BJ (cell line): ENCODE data around the gene ACAA1. TPM values are rescaled to one million over a fixed set of nuclear protein-coding genes. Genes with fewer than 3 reads are reported as not detected.

ENCODE experiments used
- CTCF ChIA-PET: fragments of 350-600 bp; formaldehyde crosslinking; extraction: SDS; loops from one replicate; lab custom pipeline; 2021; ENCODE audit warnings: antibody characterized with exemption, inconsistent platforms; lab: Yijun Ruan, JAX
- POLR2A ChIA-PET: fragments of 300-600 bp; sonication (Branson Sonifier 250); formaldehyde crosslinking; extraction: SDS; loops from one replicate; lab custom pipeline; 2021; ENCODE audit warnings: antibody characterized with exemption; lab: Charles Lee
- DNase-seq: peaks from one replicate; pipeline ENCODE4 v3.0.0-alpha.2; 2011; ENCODE audit warnings: low read depth
- H3K27me3 ChIP-seq: 2 replicates; pipeline ENCODE4 v1.6.0; 2011; ENCODE audit warnings: low read length; ENCODE audit not compliant: control insufficient read depth, insufficient read depth
- H3K36me3 ChIP-seq: 2 replicates; pipeline ENCODE4 v1.5.1; 2011; ENCODE audit warnings: low read length; ENCODE audit not compliant: control insufficient read depth, insufficient read depth
- H3K4me3 ChIP-seq: 2 replicates; pipeline ENCODE4 v1.5.1; 2011; ENCODE audit warnings: low read depth, mild to moderate bottlenecking, control low read depth, low read length
- polyA plus RNA-seq: library from polyadenylated mRNA; depleted of rRNA; stranded (reverse); fragments of >200 nt; gene quantifications from 2 replicates; pipeline ENCODE4 v1.2.3, GENCODE V29; 2011
- TF ChIP-seq, protein P1 (sequence below): IDR thresholded peaks from 2 replicates; pipeline ENCODE4 v1.5.1; 2011; ENCODE audit warnings: low read depth, mild to moderate bottlenecking, control low read depth, inconsistent platforms, low read length, moderate library complexity; ENCODE audit not compliant: insufficient read depth

Gene ACAA1
- polyA plus RNA-seq, 1 experiment = 81.8 TPM

DNA sequence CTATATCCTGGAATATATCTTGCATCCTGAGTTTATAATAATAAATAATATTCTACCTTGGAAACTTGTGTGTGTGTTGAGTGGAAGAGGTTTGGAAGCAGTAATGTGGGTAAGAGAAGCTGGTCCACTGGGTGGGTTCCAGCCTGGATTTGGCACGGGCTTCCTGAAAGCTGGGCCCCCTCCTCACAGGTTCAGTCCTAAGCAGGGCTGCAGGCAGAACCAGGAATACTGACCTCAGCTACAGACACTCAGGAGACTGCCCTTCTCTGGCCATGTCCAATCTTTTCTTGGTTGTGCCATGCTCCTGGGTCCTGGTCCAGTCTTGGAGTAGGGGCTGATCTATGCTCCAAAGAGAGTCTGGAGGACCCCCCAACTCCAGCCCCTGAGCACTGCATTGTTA is 6.0 kb upstream of the ACAA1 start:
- TF ChIP-seq, protein P1, sequence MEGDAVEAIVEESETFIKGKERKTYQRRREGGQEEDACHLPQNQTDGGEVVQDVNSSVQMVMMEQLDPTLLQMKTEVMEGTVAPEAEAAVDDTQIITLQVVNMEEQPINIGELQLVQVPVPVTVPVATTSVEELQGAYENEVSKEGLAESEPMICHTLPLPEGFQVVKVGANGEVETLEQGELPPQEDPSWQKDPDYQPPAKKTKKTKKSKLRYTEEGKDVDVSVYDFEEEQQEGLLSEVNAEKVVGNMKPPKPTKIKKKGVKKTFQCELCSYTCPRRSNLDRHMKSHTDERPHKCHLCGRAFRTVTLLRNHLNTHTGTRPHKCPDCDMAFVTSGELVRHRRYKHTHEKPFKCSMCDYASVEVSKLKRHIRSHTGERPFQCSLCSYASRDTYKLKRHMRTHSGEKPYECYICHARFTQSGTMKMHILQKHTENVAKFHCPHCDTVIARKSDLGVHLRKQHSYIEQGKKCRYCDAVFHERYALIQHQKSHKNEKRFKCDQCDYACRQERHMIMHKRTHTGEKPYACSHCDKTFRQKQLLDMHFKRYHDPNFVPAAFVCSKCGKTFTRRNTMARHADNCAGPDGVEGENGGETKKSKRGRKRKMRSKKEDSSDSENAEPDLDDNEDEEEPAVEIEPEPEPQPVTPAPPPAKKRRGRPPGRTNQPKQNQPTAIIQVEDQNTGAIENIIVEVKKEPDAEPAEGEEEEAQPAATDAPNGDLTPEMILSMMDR = no peak
- ChIA-PET POLR2A (no interaction called here), CTCF (no interaction called here)
- Histone ChIP-seq H3K4me3 (no peak overlapping the region), H3K36me3 (peaks cover 12% of the 10 kb centered on the region), H3K27me3 (peaks cover 2% of the 10 kb centered on the region; the same call in 1 of the 2 replicates)
- no peak for DNase-seq

DNA sequence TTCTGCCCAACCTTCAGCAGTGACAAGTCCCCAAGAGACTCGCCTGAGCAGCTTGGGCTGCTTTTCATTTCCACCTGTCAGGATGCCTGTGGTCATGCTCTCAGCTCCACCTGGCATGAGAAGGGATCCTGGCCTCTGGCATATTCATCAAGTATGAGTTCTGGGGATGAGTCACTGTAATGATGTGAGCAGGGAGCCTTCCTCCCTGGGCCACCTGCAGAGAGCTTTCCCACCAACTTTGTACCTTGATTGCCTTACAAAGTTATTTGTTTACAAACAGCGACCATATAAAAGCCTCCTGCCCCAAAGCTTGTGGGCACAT is 5.0 kb upstream of the ACAA1 start:
- Histone ChIP-seq H3K4me3 (no peak overlapping the region), H3K27me3 (peaks cover 2% of the 10 kb centered on the region; the same call in 1 of the 2 replicates), H3K36me3 (peaks cover 12% of the 10 kb centered on the region)
- no peak for DNase-seq
- CTCF ChIA-PET = no interaction called here
- POLR2A ChIA-PET = interaction anchor here (0.7 kb wide), 1 partner anchor 12 kb away, joined by 3 read pairs; no protein-coding TSS in a partner anchor
- TF ChIP-seq, protein P1 = no peak

DNA sequence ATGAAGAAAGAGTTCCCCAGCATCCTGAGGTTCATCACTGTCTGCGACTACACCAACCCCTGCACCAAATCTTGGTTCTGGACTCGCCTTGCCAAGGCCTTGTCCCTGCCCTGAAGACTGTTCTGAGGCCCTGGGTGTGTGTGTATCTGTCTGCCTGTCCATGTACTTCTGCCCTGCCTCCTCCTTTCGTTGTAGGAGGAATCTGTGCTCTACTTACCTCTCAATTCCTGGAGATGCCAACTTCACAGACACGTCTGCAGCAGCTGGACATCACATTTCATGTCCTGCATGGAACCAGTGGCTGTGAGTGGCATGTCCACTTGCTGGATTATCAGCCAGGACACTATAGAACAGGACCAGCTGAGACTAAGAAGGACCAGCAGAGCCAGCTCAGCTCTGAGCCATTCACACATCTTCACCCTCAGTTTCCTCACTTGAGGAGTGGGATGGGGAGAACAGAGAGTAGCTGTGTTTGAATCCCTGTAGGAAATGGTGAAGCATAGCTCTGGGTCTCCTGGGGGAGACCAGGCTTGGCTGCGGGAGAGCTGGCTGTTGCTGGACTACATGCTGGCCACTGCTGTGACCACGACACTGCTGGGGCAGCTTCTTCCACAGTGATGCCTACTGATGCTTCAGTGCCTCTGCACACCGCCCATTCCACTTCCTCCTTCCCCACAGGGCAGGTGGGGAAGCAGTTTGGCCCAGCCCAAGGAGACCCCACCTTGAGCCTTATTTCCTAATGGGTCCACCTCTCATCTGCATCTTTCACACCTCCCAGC is 4.4 kb upstream of the ACAA1 start:
- Histone ChIP-seq H3K4me3 (no peak overlapping the region), H3K36me3 (peaks cover 12% of the 10 kb centered on the region), H3K27me3 (peaks cover 2% of the 10 kb centered on the region; the same call in 1 of the 2 replicates)
- POLR2A ChIA-PET = interaction anchor here (0.7 kb wide), 1 partner anchor 13 kb away, joined by 3 read pairs; no protein-coding TSS in a partner anchor
- no peak for DNase-seq
- TF ChIP-seq, protein P1 = no peak
- CTCF ChIA-PET = no interaction called here

DNA sequence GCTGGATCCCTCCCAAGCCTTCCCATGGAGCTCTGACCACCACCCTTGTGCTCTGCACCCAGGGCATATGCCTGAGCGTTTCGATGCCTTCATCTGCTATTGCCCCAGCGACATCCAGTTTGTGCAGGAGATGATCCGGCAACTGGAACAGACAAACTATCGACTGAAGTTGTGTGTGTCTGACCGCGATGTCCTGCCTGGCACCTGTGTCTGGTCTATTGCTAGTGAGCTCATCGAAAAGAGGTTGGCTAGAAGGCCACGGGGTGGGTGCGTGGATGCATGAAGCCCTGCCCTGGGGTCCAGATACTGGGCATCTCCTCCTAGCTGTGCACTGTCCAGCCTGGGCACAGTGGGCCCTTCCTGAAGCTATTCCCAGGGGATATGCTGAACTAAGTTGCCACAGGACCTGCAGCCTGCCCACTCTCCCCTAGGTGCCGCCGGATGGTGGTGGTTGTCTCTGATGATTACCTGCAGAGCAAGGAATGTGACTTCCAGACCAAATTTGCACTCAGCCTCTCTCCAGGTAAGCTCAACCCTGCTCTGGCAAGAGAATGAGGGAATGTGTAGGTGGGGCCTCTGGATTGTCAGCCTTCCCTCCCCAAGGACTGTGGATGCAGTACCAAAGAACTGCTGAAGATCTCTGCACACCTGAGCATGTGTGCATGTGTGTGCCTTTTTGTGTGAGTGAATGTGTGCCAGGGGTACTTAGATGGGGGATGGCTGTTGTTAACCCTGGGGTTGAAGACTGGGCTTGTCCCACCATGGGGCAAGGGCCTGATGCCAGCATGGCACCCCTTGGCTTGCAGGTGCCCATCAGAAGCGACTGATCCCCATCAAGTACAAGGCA is 3.6 kb upstream of the ACAA1 start:
- ChIA-PET CTCF (interaction anchor here (0.7 to 1.3 kb wide), 2 partner anchors 13 to 352 kb away, joined by 3 read pairs; no protein-coding TSS in a partner anchor), POLR2A (no interaction called here)
- no peak overlapping the region for H3K4me3 ChIP-seq
- TF ChIP-seq, protein P1 = no peak
- H3K36me3 ChIP-seq = peaks cover 12% of the 10 kb centered on the region
- no peaks in the 10 kb centered on the region for H3K27me3 ChIP-seq
- no peak for DNase-seq

DNA sequence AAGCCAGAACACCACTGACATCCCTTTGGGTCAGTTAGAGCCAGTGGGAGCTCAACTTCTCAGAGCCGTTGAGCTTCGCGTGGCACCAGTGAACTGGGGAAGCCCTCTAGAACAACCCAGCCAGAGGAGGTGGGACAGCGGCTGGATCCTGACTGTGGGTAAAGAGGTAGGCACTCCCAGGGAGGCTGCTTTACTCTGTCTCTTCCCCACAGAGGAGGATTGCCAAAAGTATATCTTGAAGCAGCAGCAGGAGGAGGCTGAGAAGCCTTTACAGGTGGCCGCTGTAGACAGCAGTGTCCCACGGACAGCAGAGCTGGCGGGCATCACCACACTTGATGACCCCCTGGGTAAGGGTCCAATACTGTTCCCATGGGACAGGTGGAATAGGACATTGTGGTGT is 2.7 kb upstream of the ACAA1 start:
- Histone ChIP-seq H3K4me3 (peak overlapping the region; percentile 83), H3K27me3 (no peaks in the 10 kb centered on the region), H3K36me3 (peaks cover 12% of the 10 kb centered on the region)
- TF ChIP-seq, protein P1 = no peak
- POLR2A ChIA-PET = no interaction called here
- CTCF ChIA-PET = interaction anchor here (0.6 to 1.4 kb wide), 4 partner anchors 14 to 353 kb away, joined by 3 read pairs; no protein-coding TSS in a partner anchor
- DNase-seq = no peak
